Fibroblast of villous mesenchyme (primary cell): ENCODE measurements around the gene RPL36A. TPM values are rescaled to one million over a fixed set of nuclear protein-coding genes. Genes with fewer than 3 reads are reported as not detected.
A peak's percentile ranks its signal among the peaks of the same experiment; 100 is the strongest.

Experiments used
- DNase-seq: peaks from one replicate; pipeline ENCODE4 v3.0.0-alpha.2; 2010; ENCODE audit warnings: low read depth
- H3K4me3 ChIP-seq: 2 replicates; pipeline ENCODE4 v1.5.1; 2011; ENCODE audit warnings: low read depth, mild to moderate bottlenecking, low read length
- total RNA-seq: library from RNA; depleted of rRNA; stranded (reverse); fragments of >200 nt; gene quantifications from 2 replicates; pipeline ENCODE4 v1.2.3, GENCODE V29; 2012
- TF ChIP-seq, protein P1 (sequence below): IDR thresholded peaks from 2 replicates; pipeline ENCODE4 v1.5.1; 2012; ENCODE audit warnings: low read depth, mild to moderate bottlenecking, low read length; ENCODE audit not compliant: insufficient read depth

The RPL36A gene
- total RNA-seq, 1 donor = 103 TPM

DNA sequence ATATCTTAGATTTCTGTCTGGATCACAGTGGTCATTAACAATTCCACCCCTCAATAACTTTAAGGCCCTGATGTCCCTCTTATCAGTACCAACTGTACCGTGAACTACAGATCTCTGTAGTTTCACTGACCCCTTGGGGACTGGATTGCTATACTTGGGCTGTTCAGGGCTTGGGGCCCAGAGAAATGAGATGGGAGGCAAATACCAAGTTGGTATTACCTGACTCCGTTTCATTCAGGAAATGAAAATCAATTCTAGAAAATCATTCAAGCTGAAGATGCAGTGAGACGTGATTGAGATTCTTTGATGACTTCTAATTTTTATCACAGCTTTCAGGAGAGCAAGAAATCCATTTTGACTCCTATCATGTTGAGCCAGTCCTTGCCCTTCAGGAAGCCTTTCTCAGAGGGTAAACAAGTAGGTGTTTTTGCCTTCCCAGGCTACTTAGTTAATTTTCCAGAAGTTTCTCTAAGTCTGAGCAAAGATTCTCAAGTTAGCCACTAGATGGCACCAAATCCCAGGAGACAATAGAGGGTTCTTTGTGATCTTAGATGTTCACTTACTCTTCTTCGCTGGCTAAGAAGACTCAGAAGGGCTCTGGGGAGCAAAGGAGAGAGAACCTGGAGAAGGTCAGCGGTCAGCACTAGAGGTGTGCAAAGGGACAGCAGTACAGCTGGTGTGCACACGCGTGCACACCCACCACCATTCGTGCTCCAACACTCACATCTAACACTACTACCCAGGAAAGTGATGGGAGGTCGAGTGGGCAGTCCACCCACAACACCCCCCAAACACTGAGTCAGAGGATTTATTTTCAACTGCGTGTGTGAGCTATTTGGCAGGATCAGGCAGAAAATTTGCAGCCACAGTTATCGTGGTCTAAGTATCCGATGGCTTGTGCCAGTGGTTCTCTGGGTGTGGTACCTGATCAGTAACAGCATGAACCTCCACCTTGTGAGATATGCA is 24.7 kb downstream of the RPL36A start:
- peak; percentile 85 for DNase-seq
- TF ChIP-seq, protein P1, sequence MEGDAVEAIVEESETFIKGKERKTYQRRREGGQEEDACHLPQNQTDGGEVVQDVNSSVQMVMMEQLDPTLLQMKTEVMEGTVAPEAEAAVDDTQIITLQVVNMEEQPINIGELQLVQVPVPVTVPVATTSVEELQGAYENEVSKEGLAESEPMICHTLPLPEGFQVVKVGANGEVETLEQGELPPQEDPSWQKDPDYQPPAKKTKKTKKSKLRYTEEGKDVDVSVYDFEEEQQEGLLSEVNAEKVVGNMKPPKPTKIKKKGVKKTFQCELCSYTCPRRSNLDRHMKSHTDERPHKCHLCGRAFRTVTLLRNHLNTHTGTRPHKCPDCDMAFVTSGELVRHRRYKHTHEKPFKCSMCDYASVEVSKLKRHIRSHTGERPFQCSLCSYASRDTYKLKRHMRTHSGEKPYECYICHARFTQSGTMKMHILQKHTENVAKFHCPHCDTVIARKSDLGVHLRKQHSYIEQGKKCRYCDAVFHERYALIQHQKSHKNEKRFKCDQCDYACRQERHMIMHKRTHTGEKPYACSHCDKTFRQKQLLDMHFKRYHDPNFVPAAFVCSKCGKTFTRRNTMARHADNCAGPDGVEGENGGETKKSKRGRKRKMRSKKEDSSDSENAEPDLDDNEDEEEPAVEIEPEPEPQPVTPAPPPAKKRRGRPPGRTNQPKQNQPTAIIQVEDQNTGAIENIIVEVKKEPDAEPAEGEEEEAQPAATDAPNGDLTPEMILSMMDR = peak; percentile 69
- no peak overlapping the region for H3K4me3 ChIP-seq

- TF ChIP-seq, protein P1 = no peak
- no peak overlapping the region for H3K4me3 ChIP-seq
- peak; percentile 65 for DNase-seq
Observed at GRCh38 chrX:101416691-101417090, 25.9 kb downstream of the RPL36A start.

DNA sequence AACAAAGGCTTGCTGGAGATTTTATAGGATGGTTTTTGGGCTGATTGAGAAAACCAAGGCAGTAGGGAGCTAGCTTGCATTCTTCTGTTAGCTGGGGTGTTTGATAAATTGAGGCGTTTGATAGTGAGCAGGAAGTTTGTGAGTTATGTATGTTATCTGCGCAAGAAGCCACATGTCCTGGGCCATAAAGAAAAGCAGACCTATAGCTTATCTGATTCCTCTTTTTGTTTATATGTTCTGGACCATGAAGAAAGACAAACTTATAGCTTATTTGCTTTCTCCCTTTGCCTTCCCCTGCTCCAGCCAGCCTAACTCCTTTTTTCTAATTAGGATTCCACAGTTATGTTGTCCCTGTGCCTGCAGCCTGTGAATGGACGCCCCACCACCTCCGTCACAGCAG is 26.4 kb downstream of the RPL36A start:
- TF ChIP-seq, protein P1 = no peak
- no peak overlapping the region for H3K4me3 ChIP-seq
- DNase-seq = peak; percentile 81

DNA sequence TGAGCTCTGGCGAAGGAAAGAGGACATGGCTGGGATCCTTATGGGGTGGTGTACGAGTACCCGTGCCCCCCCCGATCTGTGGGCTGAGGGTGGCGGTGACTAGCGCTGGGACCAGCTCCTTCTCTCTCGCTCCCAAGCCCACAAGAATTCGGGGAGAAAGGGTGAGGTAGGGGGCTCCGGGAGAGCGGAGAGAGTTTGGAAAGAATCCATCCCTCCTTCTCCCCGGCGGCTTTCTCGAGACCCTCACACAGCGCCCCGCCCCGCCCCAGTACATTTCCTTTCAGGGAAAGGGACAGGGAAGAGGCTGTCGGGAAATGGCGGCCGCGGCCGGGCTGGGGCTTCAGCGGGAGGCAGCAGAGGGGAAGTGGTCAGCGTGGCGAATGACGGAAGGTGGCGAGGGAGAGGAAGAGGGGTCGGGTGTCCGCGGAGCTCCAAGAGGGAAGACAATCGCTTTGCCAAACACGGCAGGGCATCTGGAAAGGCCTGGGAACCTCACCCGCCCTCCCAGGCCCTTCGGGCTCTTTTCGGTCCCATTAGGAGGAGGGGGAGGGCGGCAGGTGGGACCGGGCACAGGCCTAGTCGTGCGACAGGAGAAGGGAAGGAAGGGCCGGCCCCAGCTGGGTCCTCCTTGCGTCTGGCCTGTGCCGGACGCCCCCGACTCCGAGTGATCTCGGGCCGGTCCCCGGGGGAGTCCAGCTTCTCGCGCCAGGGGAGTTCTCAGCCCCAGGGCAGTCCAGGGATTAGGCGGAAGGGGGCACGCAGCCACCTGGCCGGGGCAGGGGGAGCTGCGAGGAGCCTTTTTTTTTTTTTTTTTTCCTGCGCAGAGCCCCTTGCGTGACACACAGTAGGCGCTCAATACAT is 27.4 kb downstream of the RPL36A start:
- H3K4me3 ChIP-seq = peak overlapping the region; percentile 57
- TF ChIP-seq, protein P1 = no peak
- peak; percentile 49 for DNase-seq

DNA sequence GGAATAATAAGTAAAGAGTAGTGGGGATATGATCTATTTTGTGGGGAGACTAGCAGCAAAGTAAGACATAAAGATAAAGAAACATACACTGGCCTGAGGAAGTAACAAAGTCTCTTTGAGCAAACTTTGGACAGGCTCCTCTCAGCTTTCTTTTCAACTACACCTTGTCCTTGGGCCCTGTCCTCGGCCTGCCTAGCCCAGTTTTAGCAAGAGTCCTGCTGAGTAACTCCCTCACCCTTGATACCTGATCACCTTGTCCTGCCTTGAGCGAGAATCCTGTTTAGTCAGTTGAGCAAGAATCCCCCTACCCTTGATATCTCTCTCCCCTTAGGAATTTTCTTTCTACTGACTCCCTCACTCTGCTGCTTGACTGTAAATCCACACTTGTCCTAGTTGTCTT is 28.7 kb downstream of the RPL36A start:
- H3K4me3 ChIP-seq = no peak overlapping the region
- TF ChIP-seq, protein P1 = no peak
- no peak for DNase-seq

DNA sequence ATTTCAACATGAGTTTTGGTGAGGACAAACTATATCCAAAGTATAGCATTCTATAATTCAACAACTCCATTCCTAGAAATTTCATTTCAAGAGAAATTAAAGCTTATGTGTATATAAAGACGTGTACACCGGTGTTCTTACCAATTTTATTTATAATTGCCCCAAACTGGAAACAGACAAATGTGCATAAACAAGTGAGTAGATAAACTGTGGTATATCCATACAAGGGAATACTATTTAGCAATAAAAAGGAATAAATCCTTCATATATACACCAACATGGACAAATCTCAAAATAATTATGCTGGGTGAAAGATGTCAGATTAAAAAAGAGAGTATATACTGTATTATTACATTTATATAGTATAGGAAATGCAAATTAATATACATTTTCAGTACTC is 37.1 kb downstream of the RPL36A start:
- no peak for DNase-seq
- H3K4me3 ChIP-seq = no peak overlapping the region
- TF ChIP-seq, protein P1 = no peak
